H9 (cell line): Measurements from ENCODE around the gene KRTAP2-3. TPM values are rescaled to one million over a fixed set of nuclear protein-coding genes. Genes with fewer than 3 reads are reported as not detected.

Experiments
- DNase-seq: peaks from one replicate; pipeline ENCODE4 v3.0.0-alpha.2; 2017
- H2AFZ ChIP-seq: one replicate; pipeline ENCODE4 v1.6.1; 2013; ENCODE audit warnings: mild to moderate bottlenecking, low read length, control low read depth, moderate library complexity
- H2AK5ac ChIP-seq: 2 replicates; pipeline ENCODE4 v1.6.1; 2013; ENCODE audit warnings: low read length, control low read depth, mixed read lengths; ENCODE audit not compliant: insufficient read length
- H2BK120ac ChIP-seq: one replicate; pipeline ENCODE4 v1.6.1; 2013; ENCODE audit warnings: low read depth, mild to moderate bottlenecking, low read length, control low read depth, inconsistent platforms; ENCODE audit not compliant: poor library complexity, severe bottlenecking
- H2BK12ac ChIP-seq: 2 replicates; pipeline ENCODE4 v1.6.1; 2013; ENCODE audit warnings: low read length, control low read depth, mixed read lengths, low read depth; ENCODE audit not compliant: insufficient read length
- H2BK15ac ChIP-seq: 2 replicates; pipeline ENCODE4 v1.6.1; 2013; ENCODE audit warnings: low read depth, low read length, control low read depth
- H2BK20ac ChIP-seq: one replicate; pipeline ENCODE4 v1.6.1; 2013; ENCODE audit warnings: low read depth, mild to moderate bottlenecking, low read length, control low read depth, inconsistent platforms; ENCODE audit not compliant: poor library complexity, severe bottlenecking
- H2BK5ac ChIP-seq: 2 replicates; pipeline ENCODE4 v1.6.1; 2013; ENCODE audit warnings: low read length, control low read depth, mixed read lengths; ENCODE audit not compliant: insufficient read length
- H3K14ac ChIP-seq: 2 replicates; pipeline ENCODE4 v1.6.1; 2013; ENCODE audit warnings: low read length, control low read depth; ENCODE audit not compliant: insufficient read depth
- H3K18ac ChIP-seq: 2 replicates; pipeline ENCODE4 v1.6.1; 2013; ENCODE audit warnings: low read depth, mild to moderate bottlenecking, mixed read lengths, low read length, control low read depth; ENCODE audit not compliant: insufficient read length
- H3K23ac ChIP-seq: 2 replicates; pipeline ENCODE4 v1.6.1; 2013; ENCODE audit warnings: low read length, control low read depth, mixed read lengths, low read depth; ENCODE audit not compliant: insufficient read length
- H3K23me2 ChIP-seq: 2 replicates; pipeline ENCODE4 v1.6.1; 2013; ENCODE audit warnings: low read depth, mild to moderate bottlenecking, mixed read lengths, low read length, control low read depth; ENCODE audit not compliant: insufficient read length, poor library complexity, severe bottlenecking
- H3K27ac ChIP-seq: 2 replicates; pipeline ENCODE4 v1.5.1; 2013; ENCODE audit warnings: low read length, control low read depth, mixed read lengths, low read depth; ENCODE audit not compliant: insufficient read length
- H3K27me3 ChIP-seq: 2 replicates; pipeline ENCODE4 v1.6.1; 2013; ENCODE audit warnings: low read length, control low read depth, inconsistent platforms; ENCODE audit not compliant: insufficient read depth
- H3K4ac ChIP-seq: 2 replicates; pipeline ENCODE4 v1.6.1; 2013; ENCODE audit warnings: low read depth, mild to moderate bottlenecking, control low read depth, inconsistent platforms, low read length, moderate library complexity
- H3K4me1 ChIP-seq: 2 replicates; pipeline ENCODE4 v1.6.1; 2013; ENCODE audit warnings: low read length, control low read depth, inconsistent platforms; ENCODE audit not compliant: insufficient read depth
- H3K4me2 ChIP-seq: 2 replicates; pipeline ENCODE4 v1.6.1; 2013; ENCODE audit warnings: low read length, control low read depth, mixed read lengths; ENCODE audit not compliant: insufficient read length, insufficient read depth
- H3K56ac ChIP-seq: 2 replicates; pipeline ENCODE4 v1.6.1; 2013; ENCODE audit warnings: low read depth, mild to moderate bottlenecking, mixed read lengths, low read length, control low read depth; ENCODE audit not compliant: insufficient read length
- H3K79me1 ChIP-seq: 2 replicates; pipeline ENCODE4 v1.6.1; 2013; ENCODE audit warnings: low read depth, mild to moderate bottlenecking, moderate library complexity, low read length, control low read depth, inconsistent platforms; ENCODE audit not compliant: insufficient read depth, poor library complexity, severe bottlenecking
- H3K79me2 ChIP-seq: 2 replicates; pipeline ENCODE4 v1.6.1; 2013; ENCODE audit warnings: low read length, control low read depth, inconsistent platforms; ENCODE audit not compliant: insufficient read depth
- H3K9ac ChIP-seq: 2 replicates; pipeline ENCODE4 v1.6.1; 2013; ENCODE audit warnings: low read length, control low read depth, mixed read lengths; ENCODE audit not compliant: insufficient read length; ENCODE audit errors: extremely low read depth
- H3K9me3 ChIP-seq: one replicate; pipeline ENCODE4 v1.6.1; 2013; ENCODE audit warnings: low read depth, low read length, inconsistent platforms; ENCODE audit not compliant: control insufficient read depth
- H3T11ph ChIP-seq: one replicate; pipeline ENCODE4 v1.6.1; 2013; ENCODE audit warnings: mild to moderate bottlenecking, low read length, control low read depth, inconsistent platforms
- H4K20me1 ChIP-seq: one replicate; pipeline ENCODE4 v1.6.1; 2013; ENCODE audit not compliant: control insufficient read depth, insufficient read length, insufficient read depth
- H4K5ac ChIP-seq: 2 replicates; pipeline ENCODE4 v1.6.1; 2013; ENCODE audit warnings: low read depth, mild to moderate bottlenecking, mixed read lengths, low read length, control low read depth; ENCODE audit not compliant: insufficient read length
- H4K8ac ChIP-seq: replicated peaks from 2 replicates; pipeline ENCODE4 v1.6.1; 2013; ENCODE audit warnings: low read length, control low read depth, mixed read lengths, low read depth; ENCODE audit not compliant: insufficient read length
- H4K91ac ChIP-seq: 2 replicates; pipeline ENCODE4 v1.6.1; 2013; ENCODE audit warnings: low read depth, mild to moderate bottlenecking, moderate library complexity, mixed read lengths, low read length, control low read depth; ENCODE audit not compliant: insufficient read length
- H3K27ac Mint-ChIP-seq, 3 experiments: 2 replicates in 2 of 3; 3 replicates in 1 of 3; pipeline ENCODE4 v1.8.0; 2020 to 2021; ENCODE audit warnings: mixed read lengths in 3 of 3, mild to moderate bottlenecking in 1 of 3, moderate library complexity in 1 of 3
- H3K27me3 Mint-ChIP-seq: 2 replicates; pipeline ENCODE4 v1.8.0; 2021; ENCODE audit warnings: low read depth, mild to moderate bottlenecking, moderate library complexity, mixed read lengths
- H3K36me3 Mint-ChIP-seq, 3 experiments: 2 replicates in 2 of 3; 3 replicates in 1 of 3; pipeline ENCODE4 v1.8.0; 2020 to 2021; ENCODE audit warnings: low read depth in 3 of 3, mixed read lengths in 3 of 3; ENCODE audit not compliant: insufficient read depth in 1 of 3
- H3K4me1 Mint-ChIP-seq, 2 experiments: 2 replicates each; pipeline ENCODE4 v1.8.0; 2020; ENCODE audit warnings: mixed read lengths in 2 of 2
- H3K4me3 Mint-ChIP-seq, 2 experiments: 2 replicates in 1 of 2; 3 replicates in 1 of 2; pipeline ENCODE4 v1.8.0; 2020 to 2021; ENCODE audit warnings: mild to moderate bottlenecking in 2 of 2, mixed read lengths in 2 of 2, moderate library complexity in 1 of 2
- H3K9me3 Mint-ChIP-seq, 2 experiments: 2 replicates in 1 of 2; 3 replicates in 1 of 2; pipeline ENCODE4 v1.8.0; 2020; ENCODE audit warnings: mild to moderate bottlenecking in 2 of 2, mixed read lengths in 2 of 2, moderate library complexity in 1 of 2
- WGBS: extraction: QIAGEN DNeasy Blood & Tissue Kit; methylation state at CpG from one replicate; pipeline ENCODE4 v1.1.7; 2013; ENCODE audit warnings: missing lambda C conversion rate, low lambda C conversion rate, mixed read lengths; ENCODE audit not compliant: insufficient read length; ENCODE audit errors: extremely low coverage; 5-methylcytosine and 5-hydroxymethylcytosine counted together
- total RNA-seq: library from RNA; stranded (reverse); gene quantifications from 2 replicates; pipeline ENCODE4 v1.2.1, GENCODE V29; 2021
- TF ChIP-seq, protein P1 (sequence below): fragments of 200-600 bp; sonication (generic); conservative IDR thresholded peaks from 3 replicates; pipeline ENCODE4 v1.8.0; 2021; ENCODE audit warnings: antibody characterized with exemption, mild to moderate bottlenecking

The KRTAP2-3 gene
- total RNA-seq, 1 experiment from 2014 or later = not detected

- H3K27me3 ChIP-seq = no peaks in the 10 kb centered on the region
- Mint-ChIP-seq H3K4me1 (0 out of 4 replicates have a peak, but pooled peaks cover 0 to 5% of the 10 kb centered on the region in 2 experiments), H3K4me3 (no peak overlapping the region), H3K9me3 (no peaks in the 10 kb centered on the region), H3K27me3 (no peaks in the 10 kb centered on the region), H3K27ac (no peak overlapping the region; a peak in 1 of 7 replicates), H3K36me3 (no peaks in the 10 kb centered on the region)
- H3K56ac ChIP-seq = no peak overlapping the region
- H3K9me3 ChIP-seq = no peaks in the 10 kb centered on the region
- no peak for DNase-seq
- TF ChIP-seq, protein P1, sequence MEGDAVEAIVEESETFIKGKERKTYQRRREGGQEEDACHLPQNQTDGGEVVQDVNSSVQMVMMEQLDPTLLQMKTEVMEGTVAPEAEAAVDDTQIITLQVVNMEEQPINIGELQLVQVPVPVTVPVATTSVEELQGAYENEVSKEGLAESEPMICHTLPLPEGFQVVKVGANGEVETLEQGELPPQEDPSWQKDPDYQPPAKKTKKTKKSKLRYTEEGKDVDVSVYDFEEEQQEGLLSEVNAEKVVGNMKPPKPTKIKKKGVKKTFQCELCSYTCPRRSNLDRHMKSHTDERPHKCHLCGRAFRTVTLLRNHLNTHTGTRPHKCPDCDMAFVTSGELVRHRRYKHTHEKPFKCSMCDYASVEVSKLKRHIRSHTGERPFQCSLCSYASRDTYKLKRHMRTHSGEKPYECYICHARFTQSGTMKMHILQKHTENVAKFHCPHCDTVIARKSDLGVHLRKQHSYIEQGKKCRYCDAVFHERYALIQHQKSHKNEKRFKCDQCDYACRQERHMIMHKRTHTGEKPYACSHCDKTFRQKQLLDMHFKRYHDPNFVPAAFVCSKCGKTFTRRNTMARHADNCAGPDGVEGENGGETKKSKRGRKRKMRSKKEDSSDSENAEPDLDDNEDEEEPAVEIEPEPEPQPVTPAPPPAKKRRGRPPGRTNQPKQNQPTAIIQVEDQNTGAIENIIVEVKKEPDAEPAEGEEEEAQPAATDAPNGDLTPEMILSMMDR = no peak
- no peak overlapping the region for H2BK12ac ChIP-seq
- H4K8ac ChIP-seq = no peak overlapping the region
- H3K27ac ChIP-seq = no peak overlapping the region
- no peaks in the 10 kb centered on the region for H4K20me1 ChIP-seq
- H3K79me2 ChIP-seq = no peaks in the 10 kb centered on the region
- H2BK120ac ChIP-seq = no peak overlapping the region
- no peaks in the 10 kb centered on the region for H3K79me1 ChIP-seq
- H2AK5ac ChIP-seq = no peak overlapping the region
- no peak overlapping the region for H3K23ac ChIP-seq
- H3K4ac ChIP-seq = no peak overlapping the region
- H2BK20ac ChIP-seq = no peak overlapping the region
- no peaks in the 10 kb centered on the region for H3K4me1 ChIP-seq
- H4K5ac ChIP-seq = no peak overlapping the region
- no peak overlapping the region for H3K18ac ChIP-seq
- no peak overlapping the region for H3K14ac ChIP-seq
- no peak overlapping the region for H3T11ph ChIP-seq
- H4K91ac ChIP-seq = no peak overlapping the region
- H2AFZ ChIP-seq = no peak overlapping the region
- no CpG with 5 or more reads among the region's 3 CpGs for WGBS
- H2BK5ac ChIP-seq = no peak overlapping the region
- no peaks in the 10 kb centered on the region for H3K23me2 ChIP-seq
- H3K4me2 ChIP-seq = no peak overlapping the region
- H3K9ac ChIP-seq = no peak overlapping the region
- H2BK15ac ChIP-seq = no peak overlapping the region
Observed at GRCh38 chr17:41069031-41069430, 9.1 kb upstream of the KRTAP2-3 start.
